ENCODE results near the gene IFI30.

The IFI30 gene

DNA sequence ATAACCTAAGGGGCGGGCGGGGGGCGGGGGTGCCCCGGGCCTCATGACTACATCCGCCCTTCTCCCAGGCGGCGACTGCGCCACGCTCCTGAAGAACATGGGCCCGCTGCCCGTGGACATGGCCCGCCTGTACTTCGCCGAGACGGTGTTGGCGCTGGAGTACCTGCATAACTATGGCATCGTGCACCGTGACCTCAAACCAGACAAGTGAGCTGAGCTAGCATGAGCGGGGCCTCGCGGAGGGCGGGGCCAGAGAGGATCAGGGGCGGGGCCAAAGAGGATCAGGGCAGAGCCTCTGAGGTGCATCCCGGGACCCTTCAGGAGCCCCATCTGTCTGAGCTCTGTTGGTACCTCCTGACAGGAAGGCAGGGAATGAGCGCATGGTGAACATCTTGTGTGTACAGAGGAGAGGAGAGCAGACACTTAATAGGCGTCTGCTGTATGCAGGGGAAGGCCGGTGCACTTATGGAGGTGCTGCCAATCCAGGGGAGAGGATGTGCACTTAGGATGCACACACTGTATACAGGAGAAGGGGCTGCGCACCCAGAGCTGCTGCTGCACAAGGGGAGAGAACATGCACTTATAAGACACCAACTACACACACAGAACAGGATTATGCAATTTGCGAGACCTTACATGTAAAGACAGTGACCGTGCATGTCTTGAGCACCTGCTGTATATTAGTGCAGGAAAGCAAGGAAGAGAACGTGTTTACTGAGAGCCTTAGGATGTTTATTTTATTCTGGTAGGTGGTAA lies 41.6 kb upstream of the IFI30 start:
- H3K27me3 ChIP-seq (ENCODE audit: control insufficient read depth, low read length): no peaks in the 10 kb centered on the region
- TF ChIP-seq, protein P1, sequence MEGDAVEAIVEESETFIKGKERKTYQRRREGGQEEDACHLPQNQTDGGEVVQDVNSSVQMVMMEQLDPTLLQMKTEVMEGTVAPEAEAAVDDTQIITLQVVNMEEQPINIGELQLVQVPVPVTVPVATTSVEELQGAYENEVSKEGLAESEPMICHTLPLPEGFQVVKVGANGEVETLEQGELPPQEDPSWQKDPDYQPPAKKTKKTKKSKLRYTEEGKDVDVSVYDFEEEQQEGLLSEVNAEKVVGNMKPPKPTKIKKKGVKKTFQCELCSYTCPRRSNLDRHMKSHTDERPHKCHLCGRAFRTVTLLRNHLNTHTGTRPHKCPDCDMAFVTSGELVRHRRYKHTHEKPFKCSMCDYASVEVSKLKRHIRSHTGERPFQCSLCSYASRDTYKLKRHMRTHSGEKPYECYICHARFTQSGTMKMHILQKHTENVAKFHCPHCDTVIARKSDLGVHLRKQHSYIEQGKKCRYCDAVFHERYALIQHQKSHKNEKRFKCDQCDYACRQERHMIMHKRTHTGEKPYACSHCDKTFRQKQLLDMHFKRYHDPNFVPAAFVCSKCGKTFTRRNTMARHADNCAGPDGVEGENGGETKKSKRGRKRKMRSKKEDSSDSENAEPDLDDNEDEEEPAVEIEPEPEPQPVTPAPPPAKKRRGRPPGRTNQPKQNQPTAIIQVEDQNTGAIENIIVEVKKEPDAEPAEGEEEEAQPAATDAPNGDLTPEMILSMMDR (IDR thresholded peaks at IDR 0.05; ENCODE audit: low read depth, low read length, poor library complexity, severe bottlenecking): no peak
- TF ChIP-seq EZH2phosphoT487 (IDR thresholded peaks at IDR 0.05; ENCODE audit: borderline replicate concordance, low read length): no peak
- no peak overlapping the region for H3K4me2 ChIP-seq (ENCODE audit: low read length)
- H3K36me3 ChIP-seq (ENCODE audit: control insufficient read depth, low read length): peaks cover 38% of the 10 kb centered on the region
- no peaks in the 10 kb centered on the region for H3K9me3 ChIP-seq (ENCODE audit: control insufficient read depth, insufficient read depth, low read length)
- H3K4me1 ChIP-seq (ENCODE audit: control insufficient read depth, low read length): no peaks in the 10 kb centered on the region
- H4K20me1 ChIP-seq (ENCODE audit: control insufficient read depth, insufficient read depth, low read depth, low read length): no peaks in the 10 kb centered on the region
- H3K4me3 ChIP-seq (ENCODE audit: low read length): no peak overlapping the region
- H3K27ac ChIP-seq (ENCODE audit: low read depth, low read length): no peak overlapping the region
- no peaks in the 10 kb centered on the region for H3K9me2 ChIP-seq (replicated peaks; ENCODE audit: control insufficient read depth, low read length)
- no peaks in the 10 kb centered on the region for H3K79me2 ChIP-seq (ENCODE audit: control insufficient read depth, low read length)
- H3F3A ChIP-seq (ENCODE audit: control insufficient read depth, insufficient read depth): no peaks in the 10 kb centered on the region

DNA sequence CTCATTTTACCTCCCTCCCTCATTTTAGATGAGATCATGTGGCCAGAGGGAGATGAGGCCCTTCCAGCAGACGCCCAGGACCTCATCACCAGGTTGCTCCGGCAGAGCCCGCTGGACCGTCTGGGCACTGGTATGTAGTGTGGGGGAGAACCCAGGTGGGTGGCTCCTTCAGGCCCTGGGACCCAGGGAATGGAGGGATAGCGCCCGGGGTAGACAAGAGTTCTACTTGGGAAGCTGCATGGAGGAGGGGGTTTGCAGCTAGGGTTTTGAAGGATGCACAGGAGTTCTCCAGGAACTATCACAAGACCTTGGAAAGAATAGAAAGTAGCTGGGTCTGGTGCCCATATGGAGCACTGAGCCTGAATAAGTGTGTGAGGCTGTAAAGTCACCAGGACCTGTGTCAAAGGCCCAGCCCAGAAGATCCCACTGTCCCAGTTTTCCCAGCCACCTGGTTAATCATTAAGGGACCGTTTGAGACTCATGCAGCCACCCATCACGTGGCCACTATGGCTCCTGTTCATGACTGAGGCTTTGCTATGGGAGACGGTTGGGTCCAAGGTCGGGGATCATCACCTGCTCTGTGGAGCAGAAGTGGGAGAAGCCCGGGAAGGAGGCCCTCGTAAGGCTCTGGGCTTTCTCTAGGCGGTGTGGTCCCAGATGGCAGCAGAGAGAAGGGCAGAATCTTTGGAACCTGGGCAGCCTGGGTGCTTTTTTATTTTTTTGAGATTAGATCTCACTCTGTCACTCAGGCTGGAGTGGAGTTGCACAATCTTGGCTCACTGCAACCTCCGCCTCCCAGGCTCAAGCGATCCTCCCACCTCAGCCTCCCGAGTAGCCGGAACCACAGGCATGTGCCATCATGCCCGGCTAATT lies 37.7 kb upstream of the IFI30 start:
- H3K27ac ChIP-seq (ENCODE audit: low read depth, low read length): no peak overlapping the region

DNA sequence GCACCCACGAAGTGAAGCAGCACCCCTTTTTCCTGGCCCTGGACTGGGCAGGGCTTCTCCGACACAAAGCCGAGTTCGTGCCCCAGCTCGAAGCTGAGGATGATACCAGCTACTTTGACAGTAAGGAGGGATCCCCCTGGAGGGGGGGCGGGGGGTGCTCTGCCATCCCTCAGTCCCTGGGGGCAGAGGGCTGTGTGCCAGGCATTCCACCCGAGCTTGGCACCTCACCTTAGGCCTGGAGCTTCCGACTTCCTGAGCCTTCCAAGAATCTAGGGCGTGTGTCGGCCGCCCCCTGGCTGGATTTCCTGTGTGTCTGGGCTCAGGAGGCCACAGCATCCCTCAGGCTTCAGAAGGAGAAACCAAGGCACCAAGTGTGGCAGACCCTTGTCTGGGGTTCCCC lies 36.4 kb upstream of the IFI30 start:
- Histone ChIP-seq H4K20me1 (ENCODE audit: control insufficient read depth, insufficient read depth, low read depth, low read length) (no peaks in the 10 kb centered on the region), H3K36me3 (ENCODE audit: control insufficient read depth, low read length) (peaks cover 27% of the 10 kb centered on the region), H3K9me2 (replicated peaks; ENCODE audit: control insufficient read depth, low read length) (no peaks in the 10 kb centered on the region), H3K79me2 (ENCODE audit: control insufficient read depth, low read length) (no peaks in the 10 kb centered on the region), H3K4me3 (ENCODE audit: low read length) (no peak overlapping the region), H3K4me1 (ENCODE audit: control insufficient read depth, low read length) (no peaks in the 10 kb centered on the region), H3K27me3 (ENCODE audit: control insufficient read depth, low read length) (no peaks in the 10 kb centered on the region), H3F3A (ENCODE audit: control insufficient read depth, insufficient read depth) (no peaks in the 10 kb centered on the region), H3K9me3 (ENCODE audit: control insufficient read depth, insufficient read depth, low read length) (no peaks in the 10 kb centered on the region), H3K27ac (ENCODE audit: low read depth, low read length) (no peak overlapping the region), H3K4me2 (ENCODE audit: low read length) (no peak overlapping the region)
- TF ChIP-seq, protein P1 (IDR thresholded peaks at IDR 0.05; ENCODE audit: low read depth, low read length, poor library complexity, severe bottlenecking): no peak
- no peak for TF ChIP-seq EZH2phosphoT487 (IDR thresholded peaks at IDR 0.05; ENCODE audit: borderline replicate concordance, low read length)

More for the DNA sequence above, 37.7 kb upstream of the IFI30 start:
- no peaks in the 10 kb centered on the region for H3F3A ChIP-seq (ENCODE audit: control insufficient read depth, insufficient read depth)
- no peak for TF ChIP-seq EZH2phosphoT487 (IDR thresholded peaks at IDR 0.05; ENCODE audit: borderline replicate concordance, low read length)
- TF ChIP-seq, protein P1 (IDR thresholded peaks at IDR 0.05; ENCODE audit: low read depth, low read length, poor library complexity, severe bottlenecking): no peak
- no peaks in the 10 kb centered on the region for H3K4me1 ChIP-seq (ENCODE audit: control insufficient read depth, low read length)
- H3K9me2 ChIP-seq (replicated peaks; ENCODE audit: control insufficient read depth, low read length): no peaks in the 10 kb centered on the region
- H3K9me3 ChIP-seq (ENCODE audit: control insufficient read depth, insufficient read depth, low read length): no peaks in the 10 kb centered on the region
- peaks cover 29% of the 10 kb centered on the region for H3K36me3 ChIP-seq (ENCODE audit: control insufficient read depth, low read length)
- no peak overlapping the region for H3K4me2 ChIP-seq (ENCODE audit: low read length)
- H3K4me3 ChIP-seq (ENCODE audit: low read length): no peak overlapping the region
- no peaks in the 10 kb centered on the region for H3K27me3 ChIP-seq (ENCODE audit: control insufficient read depth, low read length)
- H4K20me1 ChIP-seq (ENCODE audit: control insufficient read depth, insufficient read depth, low read depth, low read length): no peaks in the 10 kb centered on the region
- no peaks in the 10 kb centered on the region for H3K79me2 ChIP-seq (ENCODE audit: control insufficient read depth, low read length)
